Measurements from ENCODE around the gene GET3. TPM values are rescaled to one million over a fixed set of nuclear protein-coding genes. Genes with fewer than 3 reads are reported as not detected.
"Not testable (repeated sequence)": the region's sequence is repeated elsewhere in the genome, so short reads cannot be mapped to it uniquely, and the experiment has no call there.

The GET3 gene
- polyA plus RNA-seq, 4 donors: 62.1 to 85.4 (median 69.8) TPM

DNA sequence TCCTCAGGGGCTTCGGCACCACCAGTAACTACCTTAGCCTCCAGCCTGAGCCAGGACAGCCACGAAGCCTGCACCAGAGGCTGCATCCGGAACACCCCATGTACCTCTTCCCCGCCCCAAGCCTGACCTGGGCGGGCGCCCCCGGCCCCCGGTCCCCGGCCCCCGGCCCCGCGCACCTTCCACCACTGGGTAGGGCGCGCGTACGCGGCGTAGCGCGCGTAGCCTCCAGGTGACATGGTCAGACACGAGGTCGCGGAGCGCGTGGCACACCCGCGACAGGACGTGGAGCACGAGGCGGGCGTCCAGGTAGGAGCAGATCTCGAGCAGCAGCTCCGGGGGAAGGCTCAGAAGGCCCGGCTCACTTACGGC, 41.3 kb upstream of the GET3 start:
- H3K27ac ChIP-seq (ENCODE audit: low read depth in 1 of 3, low read length in 2 of 3): peak overlapping the region in 1 of 3 donors; percentile 95
- FAIRE-seq: no peak
- 3 to 4% (median 4%) methylated on average over 25 to 36 of the region's 36 CpGs for WGBS, 3 donors

DNA sequence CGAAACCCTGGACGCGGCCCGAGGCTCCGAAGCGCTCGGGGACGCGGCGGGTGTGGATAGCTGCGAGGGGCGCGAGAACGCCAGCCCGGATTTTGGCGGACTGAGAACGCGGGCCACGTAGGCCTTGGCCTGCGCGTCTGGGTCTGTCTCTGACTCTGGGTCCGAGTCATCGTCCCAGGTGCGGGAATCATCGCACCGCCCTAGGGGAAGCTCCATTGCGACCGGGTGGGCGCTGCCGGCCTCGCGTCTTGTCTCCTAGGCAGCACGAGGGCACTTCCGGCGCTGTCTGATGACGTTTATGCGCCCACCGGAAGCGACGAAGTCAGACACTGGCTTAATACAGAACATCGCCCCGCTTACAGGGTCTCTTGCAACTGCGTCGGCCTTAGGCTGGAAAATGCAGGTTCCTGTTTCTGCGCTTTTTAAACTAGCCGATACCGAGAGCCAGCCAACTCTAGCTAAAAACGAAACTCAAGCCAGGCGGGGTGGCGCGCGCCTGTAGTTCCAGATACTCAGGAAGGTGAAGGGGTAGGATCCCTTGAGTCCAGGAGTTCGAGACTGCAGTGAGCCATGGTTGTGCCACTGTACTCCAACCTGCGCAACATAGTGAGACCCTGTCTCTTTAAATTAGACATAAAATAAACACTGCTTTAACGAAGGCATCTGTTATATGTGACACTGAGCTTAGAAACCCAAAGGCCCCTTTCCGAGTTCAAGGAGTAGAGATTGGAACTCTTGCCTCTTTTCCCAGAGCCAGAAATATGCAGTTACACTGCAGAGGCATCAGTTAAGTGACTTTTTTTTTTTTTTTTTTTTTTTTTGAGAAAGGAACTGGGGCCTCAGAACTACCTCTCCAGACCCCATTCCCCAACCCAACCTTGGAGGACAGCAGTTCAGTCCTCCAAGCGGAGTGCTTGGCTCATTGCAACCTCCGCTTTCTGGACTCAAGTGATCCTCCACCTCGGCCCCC, 40.6 kb upstream of the GET3 start, which contains the start of gene FBXW9:
TSS of gene FBXW9 (minus strand) at position 266 of the 970 bp plus-strand sequence. CDS start at position 216, 50 bp downstream.
- Histone ChIP-seq H3K4me3 (ENCODE audit: low read depth in 1 of 3, low read length in 3 of 3) (peak within 1 kb of the TSS; percentile 60 to 97 (median 74)), H3K36me3 (ENCODE audit: control insufficient read depth in 3 of 3, insufficient read depth in 2 of 3, low read depth in 1 of 3, low read length in 3 of 3) (peaks cover 0 to 47% (median 7%) of the 10 kb centered on the region in 3 donors), H3K9me3 (ENCODE audit: control insufficient read depth in 2 of 2, insufficient read depth in 1 of 2, low read depth in 1 of 2, low read length in 1 of 2) (no peaks in the 10 kb centered on the region), H3K27ac (ENCODE audit: low read depth in 1 of 3, low read length in 2 of 3) (peak within 1 kb of the TSS; percentile 74 to 95 (median 90)), H3K4me1 (ENCODE audit: control insufficient read depth in 3 of 3, insufficient read depth in 2 of 3, low read depth in 1 of 3, low read length in 2 of 3) (peaks cover 0 to 4% (median 3%) of the 10 kb centered on the region in 3 donors), H3K27me3 (ENCODE audit: control insufficient read depth in 3 of 3, insufficient read depth in 3 of 3, low read length in 3 of 3) (no peaks in the 10 kb centered on the region)
- 5 to 6% (median 6%) methylated on average over 59 of the region's 59 CpGs for WGBS, 3 donors
- FAIRE-seq (no peak), DNase-seq (peak; percentile 90 to 97)

More for the DNA sequence above, 41.3 kb upstream of the GET3 start:
- Histone ChIP-seq H3K9me3 (ENCODE audit: control insufficient read depth in 2 of 2, insufficient read depth in 1 of 2, low read depth in 1 of 2, low read length in 1 of 2) (no peaks in the 10 kb centered on the region), H3K4me3 (ENCODE audit: low read depth in 1 of 3, low read length in 3 of 3) (peak overlapping the region; percentile 60 to 97 (median 74)), H3K27me3 (ENCODE audit: control insufficient read depth in 3 of 3, insufficient read depth in 3 of 3, low read length in 3 of 3) (no peaks in the 10 kb centered on the region), H3K4me1 (ENCODE audit: control insufficient read depth in 3 of 3, insufficient read depth in 2 of 3, low read depth in 1 of 3, low read length in 2 of 3) (peaks cover 0 to 4% (median 3%) of the 10 kb centered on the region in 3 donors), H3K36me3 (ENCODE audit: control insufficient read depth in 3 of 3, insufficient read depth in 2 of 3, low read depth in 1 of 3, low read length in 3 of 3) (peaks cover 0 to 47% (median 2%) of the 10 kb centered on the region in 3 donors)
- no peak for DNase-seq

DNA sequence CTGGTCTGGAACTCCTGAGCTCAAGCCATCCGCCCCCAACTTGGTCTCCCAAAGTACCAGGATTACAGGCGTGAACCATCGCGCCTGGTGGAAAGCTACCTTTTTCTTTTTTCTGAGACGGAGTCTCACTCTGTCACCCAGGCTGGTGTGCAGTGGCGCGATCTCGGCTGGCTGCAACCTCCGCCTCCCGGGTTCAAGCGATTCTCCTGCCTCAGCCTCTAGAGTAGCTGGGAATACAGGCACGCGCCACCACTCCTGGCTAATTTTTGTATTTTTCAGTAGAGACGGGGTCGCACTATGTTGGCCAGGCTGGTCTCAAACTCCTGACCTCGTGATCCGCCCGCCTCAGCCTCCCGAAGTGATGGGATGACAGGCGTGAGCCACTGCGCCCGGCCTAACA, 39.9 kb upstream of the GET3 start:
- 96 to 98% (median 97%) methylated on average over 19 to 22 of the region's 22 CpGs for WGBS, 3 donors
- FAIRE-seq; DNase-seq; H3K4me3 ChIP-seq (ENCODE audit: low read depth in 1 of 3, low read length in 3 of 3); H3K27me3 ChIP-seq (ENCODE audit: control insufficient read depth in 3 of 3, insufficient read depth in 3 of 3, low read length in 3 of 3); H3K9me3 ChIP-seq (ENCODE audit: control insufficient read depth in 2 of 2, insufficient read depth in 1 of 2, low read depth in 1 of 2, low read length in 1 of 2); H3K4me1 ChIP-seq (ENCODE audit: control insufficient read depth in 3 of 3, insufficient read depth in 2 of 3, low read depth in 1 of 3, low read length in 2 of 3): not testable (repeated sequence)
- H3K36me3 ChIP-seq (ENCODE audit: control insufficient read depth in 3 of 3, insufficient read depth in 2 of 3, low read depth in 1 of 3, low read length in 3 of 3): peaks cover 0 to 52% (median 7%) of the 10 kb centered on the region in 3 donors
- H3K27ac ChIP-seq (ENCODE audit: low read depth in 1 of 3, low read length in 2 of 3): peak overlapping the region in 1 of 3 donors; percentile 95

DNA sequence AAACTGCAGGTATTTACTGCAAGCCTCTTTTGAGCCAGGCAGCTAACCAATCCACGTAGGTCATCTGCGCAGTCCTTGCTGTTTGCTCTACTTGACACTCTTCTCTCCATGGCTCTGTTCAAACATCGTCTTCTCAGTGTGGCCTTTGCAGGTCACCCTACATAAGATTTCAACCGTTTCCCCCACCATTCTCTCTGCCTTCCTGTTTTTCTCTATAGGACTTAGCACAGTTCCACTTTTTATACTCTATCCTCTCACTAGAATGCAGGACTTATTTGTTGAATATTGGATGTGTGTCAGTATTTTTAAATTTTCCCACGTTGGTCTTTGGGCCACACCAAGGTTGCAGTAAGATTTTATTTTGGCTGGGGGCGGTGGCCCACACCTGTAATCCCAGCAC, 39.2 kb upstream of the GET3 start:
- 77 to 85% (median 79%) methylated on average over 6 of the region's 6 CpGs for WGBS, 3 donors
- no peaks in the 10 kb centered on the region for H3K27me3 ChIP-seq (ENCODE audit: control insufficient read depth in 3 of 3, insufficient read depth in 3 of 3, low read length in 3 of 3)
- no peak overlapping the region for H3K4me3 ChIP-seq (ENCODE audit: low read depth in 1 of 3, low read length in 3 of 3)
- H3K9me3 ChIP-seq (ENCODE audit: control insufficient read depth in 2 of 2, insufficient read depth in 1 of 2, low read depth in 1 of 2, low read length in 1 of 2): no peaks in the 10 kb centered on the region
- no peak for FAIRE-seq
- H3K36me3 ChIP-seq (ENCODE audit: control insufficient read depth in 3 of 3, insufficient read depth in 2 of 3, low read depth in 1 of 3, low read length in 3 of 3): peaks cover 0 to 59% (median 10%) of the 10 kb centered on the region in 3 donors
- no peak overlapping the region for H3K27ac ChIP-seq (ENCODE audit: low read depth in 1 of 3, low read length in 2 of 3)
- H3K4me1 ChIP-seq (ENCODE audit: control insufficient read depth in 3 of 3, insufficient read depth in 2 of 3, low read depth in 1 of 3, low read length in 2 of 3): peaks cover 0 to 4% (median 3%) of the 10 kb centered on the region in 3 donors
- no peak for DNase-seq

DNA sequence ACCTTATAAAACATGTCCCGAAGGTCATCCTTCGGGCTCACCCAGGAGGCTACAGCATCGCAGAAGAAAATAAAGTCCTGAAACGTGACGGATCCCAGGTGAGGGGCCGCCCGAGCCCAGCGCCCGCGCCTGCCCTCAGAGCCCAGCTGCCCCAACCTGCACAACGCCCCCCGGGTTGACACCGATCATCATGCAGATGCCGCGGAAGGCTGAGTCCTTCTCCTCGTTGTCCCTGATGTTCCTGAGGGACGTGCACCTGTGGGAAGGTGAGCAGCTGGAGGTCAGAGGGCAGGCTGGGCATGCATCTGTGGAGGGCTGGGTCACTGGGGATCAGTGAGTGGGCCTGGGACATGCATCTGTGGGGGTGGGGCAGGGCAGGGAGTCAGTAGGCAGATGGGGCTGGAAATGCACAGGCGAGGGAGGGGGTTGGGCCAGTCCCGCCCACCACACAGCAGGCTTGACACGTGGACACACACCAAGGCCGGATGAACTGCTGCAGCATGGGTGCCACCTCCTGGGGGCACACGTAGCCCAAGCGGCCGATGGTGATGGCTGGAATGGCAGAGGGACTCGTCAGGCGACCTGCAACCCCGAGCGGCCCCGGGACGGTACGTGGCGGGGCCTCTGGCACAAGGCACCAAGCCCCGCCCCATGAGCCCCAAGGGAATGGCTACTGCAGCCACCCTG, 35.6 kb upstream of the GET3 start:
- 89 to 92% (median 91%) methylated on average over 21 to 33 of the region's 33 CpGs for WGBS, 3 donors
- H3K27me3 ChIP-seq (ENCODE audit: control insufficient read depth in 3 of 3, insufficient read depth in 3 of 3, low read length in 3 of 3): no peaks in the 10 kb centered on the region
- FAIRE-seq: no peak
- H3K4me3 ChIP-seq (ENCODE audit: low read depth in 1 of 3, low read length in 3 of 3): no peak overlapping the region
- no peak overlapping the region for H3K27ac ChIP-seq (ENCODE audit: low read depth in 1 of 3, low read length in 2 of 3)
- no peak for DNase-seq
- H3K4me1 ChIP-seq (ENCODE audit: control insufficient read depth in 3 of 3, insufficient read depth in 2 of 3, low read depth in 1 of 3, low read length in 2 of 3): peaks cover 0 to 4% (median 0%) of the 10 kb centered on the region in 3 donors
- H3K36me3 ChIP-seq (ENCODE audit: control insufficient read depth in 3 of 3, insufficient read depth in 2 of 3, low read depth in 1 of 3, low read length in 3 of 3): peaks cover 11 to 91% (median 20%) of the 10 kb centered on the region in 3 donors
- no peaks in the 10 kb centered on the region for H3K9me3 ChIP-seq (ENCODE audit: control insufficient read depth in 2 of 2, insufficient read depth in 1 of 2, low read depth in 1 of 2, low read length in 1 of 2)

DNA sequence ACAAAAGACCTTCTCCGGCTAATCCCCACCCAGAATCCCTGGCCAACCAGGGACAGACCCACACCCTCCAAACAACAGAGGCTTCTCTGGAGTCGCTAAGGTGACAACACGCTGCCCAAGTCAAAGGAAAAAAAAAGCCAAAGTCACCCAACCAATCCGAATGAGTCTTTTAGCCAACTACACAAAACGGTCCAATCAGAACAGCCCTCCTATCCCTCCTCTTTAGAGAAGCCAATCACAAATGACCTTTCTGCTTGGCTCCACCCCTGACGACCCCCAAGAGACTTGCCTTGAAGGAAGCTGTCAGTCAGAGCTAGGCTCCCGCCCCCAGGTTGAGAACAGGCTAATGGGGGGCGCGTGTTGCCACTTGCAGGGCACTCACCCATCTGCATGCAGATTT, 34.3 kb upstream of the GET3 start:
- no peaks in the 10 kb centered on the region for H3K4me1 ChIP-seq (ENCODE audit: control insufficient read depth in 3 of 3, insufficient read depth in 2 of 3, low read depth in 1 of 3, low read length in 2 of 3)
- no peaks in the 10 kb centered on the region for H3K9me3 ChIP-seq (ENCODE audit: control insufficient read depth in 2 of 2, insufficient read depth in 1 of 2, low read depth in 1 of 2, low read length in 1 of 2)
- H3K27me3 ChIP-seq (ENCODE audit: control insufficient read depth in 3 of 3, insufficient read depth in 3 of 3, low read length in 3 of 3): no peaks in the 10 kb centered on the region
- DNase-seq (no peak), FAIRE-seq (no peak)
- WGBS, 3 donors: 69 to 85% (median 79%) methylated on average over 9 of the region's 9 CpGs
- H3K4me3 ChIP-seq (ENCODE audit: low read depth in 1 of 3, low read length in 3 of 3): no peak overlapping the region
- H3K36me3 ChIP-seq (ENCODE audit: control insufficient read depth in 3 of 3, insufficient read depth in 2 of 3, low read depth in 1 of 3, low read length in 3 of 3): peaks cover 11 to 96% (median 23%) of the 10 kb centered on the region in 3 donors
- H3K27ac ChIP-seq (ENCODE audit: low read depth in 1 of 3, low read length in 2 of 3): no peak overlapping the region

DNA sequence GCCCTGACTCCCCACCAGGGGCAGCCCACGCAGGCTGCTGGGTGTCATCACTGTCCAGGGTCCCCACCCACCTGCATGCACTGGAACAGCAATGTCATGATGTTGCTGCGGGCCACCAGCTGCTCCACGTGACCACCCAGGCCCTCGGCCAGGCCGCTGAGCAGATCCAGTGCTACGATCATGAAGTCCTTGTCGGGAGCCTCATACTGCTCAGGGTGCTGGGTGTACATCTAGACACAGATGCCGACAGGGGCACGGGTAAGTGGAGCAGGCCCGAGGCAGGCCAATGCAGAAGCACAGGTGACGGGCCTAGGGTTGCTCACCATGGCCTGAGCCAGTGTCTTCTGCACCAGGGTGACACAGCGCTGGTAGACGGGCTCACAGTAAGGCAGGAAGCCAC, 32.1 kb upstream of the GET3 start:
- no peak overlapping the region for H3K4me3 ChIP-seq (ENCODE audit: low read depth in 1 of 3, low read length in 3 of 3)
- no peaks in the 10 kb centered on the region for H3K9me3 ChIP-seq (ENCODE audit: control insufficient read depth in 2 of 2, insufficient read depth in 1 of 2, low read depth in 1 of 2, low read length in 1 of 2)
- peaks cover 11 to 98% (median 36%) of the 10 kb centered on the region in 3 donors for H3K36me3 ChIP-seq (ENCODE audit: control insufficient read depth in 3 of 3, insufficient read depth in 2 of 3, low read depth in 1 of 3, low read length in 3 of 3)
- DNase-seq (no peak), FAIRE-seq (no peak)
- H3K27ac ChIP-seq (ENCODE audit: low read depth in 1 of 3, low read length in 2 of 3): no peak overlapping the region
- 93 to 95% (median 94%) methylated on average over 13 of the region's 13 CpGs for WGBS, 3 donors
- no peaks in the 10 kb centered on the region for H3K4me1 ChIP-seq (ENCODE audit: control insufficient read depth in 3 of 3, insufficient read depth in 2 of 3, low read depth in 1 of 3, low read length in 2 of 3)
- H3K27me3 ChIP-seq (ENCODE audit: control insufficient read depth in 3 of 3, insufficient read depth in 3 of 3, low read length in 3 of 3): no peaks in the 10 kb centered on the region

DNA sequence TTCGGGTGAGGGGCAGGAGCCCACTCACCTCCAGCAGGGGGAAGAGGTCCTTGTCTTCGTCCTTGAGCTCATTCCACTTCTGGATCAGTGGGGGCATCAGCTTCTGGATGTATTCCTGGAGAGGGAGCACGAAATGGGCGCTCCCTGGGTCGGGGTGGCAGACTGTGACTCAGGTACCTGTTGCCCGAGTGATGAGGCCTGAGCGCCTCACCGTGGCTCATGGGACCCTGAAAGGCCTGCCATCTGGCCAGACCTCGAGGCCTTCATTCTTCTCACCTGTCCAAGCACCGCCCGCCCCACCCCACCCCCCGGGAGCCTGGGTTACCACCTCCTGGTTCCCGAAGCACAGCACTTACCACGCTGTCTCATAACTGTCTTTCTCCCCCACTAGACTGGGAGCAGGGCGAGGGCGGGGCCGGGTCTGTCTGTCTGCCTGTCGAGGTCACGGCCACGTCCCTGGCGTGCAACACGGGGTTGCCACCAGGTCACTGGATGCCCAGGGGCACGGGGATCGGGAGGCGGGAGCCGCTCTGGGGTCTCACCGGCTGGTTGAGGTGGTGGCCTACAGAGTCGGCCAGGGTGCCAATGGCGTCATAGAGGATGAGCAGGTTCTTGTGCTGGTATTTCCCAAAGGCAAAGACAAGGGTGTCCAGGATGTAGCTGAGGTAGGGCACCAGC, 31.5 kb upstream of the GET3 start:
- Histone ChIP-seq H3K27ac (ENCODE audit: low read depth in 1 of 3, low read length in 2 of 3) (no peak overlapping the region), H3K4me1 (ENCODE audit: control insufficient read depth in 3 of 3, insufficient read depth in 2 of 3, low read depth in 1 of 3, low read length in 2 of 3) (no peaks in the 10 kb centered on the region), H3K9me3 (ENCODE audit: control insufficient read depth in 2 of 2, insufficient read depth in 1 of 2, low read depth in 1 of 2, low read length in 1 of 2) (no peaks in the 10 kb centered on the region), H3K36me3 (ENCODE audit: control insufficient read depth in 3 of 3, insufficient read depth in 2 of 3, low read depth in 1 of 3, low read length in 3 of 3) (peaks cover 11 to 98% (median 36%) of the 10 kb centered on the region in 3 donors), H3K27me3 (ENCODE audit: control insufficient read depth in 3 of 3, insufficient read depth in 3 of 3, low read length in 3 of 3) (no peaks in the 10 kb centered on the region), H3K4me3 (ENCODE audit: low read depth in 1 of 3, low read length in 3 of 3) (no peak overlapping the region)
- 91 to 94% (median 93%) methylated on average over 29 of the region's 29 CpGs for WGBS, 3 donors
- FAIRE-seq (no peak), DNase-seq (no peak)
